ENCODE results near the gene HOGA1.
A peak's percentile ranks its signal among the peaks of the same experiment; 100 is the strongest.
"Not testable (repeated sequence)": the region's sequence is repeated elsewhere in the genome, so short reads cannot be mapped to it uniquely, and the experiment has no call there.

HOGA1 gene

GRCh38 chr10:97608991-97609561 lies 24.9 kb downstream of the HOGA1 start:
- no peak for DNase-seq (ENCODE audit: low read depth, low spot score)

- DNase-seq (ENCODE audit: low read depth, low spot score): no peak
These were observed 27.3 kb downstream of the HOGA1 start for GRCh38 chr10:97611473-97611872.

- peak; percentile 25 for DNase-seq (ENCODE audit: low read depth, low spot score)
These were observed 28.2 kb downstream of the HOGA1 start for GRCh38 chr10:97612386-97612785.

GRCh38 chr10:97618285-97618684 lies 34.1 kb downstream of the HOGA1 start:
- DNase-seq (ENCODE audit: low read depth, low spot score): no peak

GRCh38 chr10:97618733-97619132 lies 34.5 kb downstream of the HOGA1 start:
- DNase-seq (ENCODE audit: low read depth, low spot score): no peak

GRCh38 chr10:97623277-97623676 lies 39.1 kb downstream of the HOGA1 start:
- DNase-seq (ENCODE audit: low read depth, low spot score): no peak

- DNase-seq (ENCODE audit: low read depth, low spot score): no peak
These were observed 43.5 kb downstream of the HOGA1 start for GRCh38 chr10:97627731-97628130.

GRCh38 chr10:97628228-97628627 lies 44.0 kb downstream of the HOGA1 start:
- no peak for DNase-seq (ENCODE audit: low read depth, low spot score)

- DNase-seq (ENCODE audit: low read depth, low spot score): no peak
These were observed 45.1 kb downstream of the HOGA1 start for GRCh38 chr10:97629289-97629688.

- DNase-seq (ENCODE audit: low read depth, low spot score): no peak
These were observed 46.9 kb downstream of the HOGA1 start for GRCh38 chr10:97631098-97631497.

GRCh38 chr10:97632949-97633884 lies 49.0 kb downstream of the HOGA1 start, which contains the start of gene MORN4:
MORN4 (minus strand) TSS chr10:97633500; CDS start chr10:97619653, 13,847 bp downstream.
- DNase-seq (ENCODE audit: low read depth, low spot score): peak; percentile 86

- no peak for DNase-seq (ENCODE audit: low read depth, low spot score)
These were observed 49.7 kb downstream of the HOGA1 start for GRCh38 chr10:97633921-97634320.

- DNase-seq (ENCODE audit: low read depth, low spot score): no peak
These were observed 51.4 kb downstream of the HOGA1 start for GRCh38 chr10:97635577-97635976.

- DNase-seq (ENCODE audit: low read depth, low spot score): not testable (repeated sequence)
These were observed 54.9 kb downstream of the HOGA1 start for GRCh38 chr10:97639090-97639489.

- peak; percentile 95 for DNase-seq (ENCODE audit: low read depth, low spot score)
These were observed 56.1 kb downstream of the HOGA1 start, which contains the start of gene PI4K2A for GRCh38 chr10:97640174-97640867. PI4K2A (plus strand) TSS chr10:97640671; CDS start chr10:97640743, 72 bp downstream.

GRCh38 chr10:97640868-97641811 lies 57.0 kb downstream of the HOGA1 start:
- no peak for DNase-seq (ENCODE audit: low read depth, low spot score)

GRCh38 chr10:97642471-97643159 lies 58.4 kb downstream of the HOGA1 start:
- not testable (repeated sequence) for DNase-seq (ENCODE audit: low read depth, low spot score)

- no peak for DNase-seq (ENCODE audit: low read depth, low spot score)
These were observed 59.3 kb downstream of the HOGA1 start for GRCh38 chr10:97643441-97643985.

- DNase-seq (ENCODE audit: low read depth, low spot score): no peak
These were observed 60.7 kb downstream of the HOGA1 start for GRCh38 chr10:97644936-97645335.

GRCh38 chr10:97647556-97647955 lies 63.4 kb downstream of the HOGA1 start:
- no peak for DNase-seq (ENCODE audit: low read depth, low spot score)
